GM12865 (cell line): ENCODE measurements around the gene COL5A2.

Experiments
- DNase-seq: peaks from one replicate; pipeline ENCODE4 v3.0.0; 2010; ENCODE audit warnings: low read depth
- H3K4me3 ChIP-seq: 2 replicates; pipeline ENCODE4 v1.5.1; 2011; ENCODE audit warnings: mild to moderate bottlenecking, low read depth, low read length, control low read depth
- TF ChIP-seq, protein P1 (sequence below): IDR thresholded peaks from 2 replicates; pipeline ENCODE4 v1.5.1; 2011; ENCODE audit warnings: low read length, control low read depth, low read depth, inconsistent platforms; ENCODE audit not compliant: insufficient read depth; ENCODE audit errors: missing control alignments

The COL5A2 gene

DNA sequence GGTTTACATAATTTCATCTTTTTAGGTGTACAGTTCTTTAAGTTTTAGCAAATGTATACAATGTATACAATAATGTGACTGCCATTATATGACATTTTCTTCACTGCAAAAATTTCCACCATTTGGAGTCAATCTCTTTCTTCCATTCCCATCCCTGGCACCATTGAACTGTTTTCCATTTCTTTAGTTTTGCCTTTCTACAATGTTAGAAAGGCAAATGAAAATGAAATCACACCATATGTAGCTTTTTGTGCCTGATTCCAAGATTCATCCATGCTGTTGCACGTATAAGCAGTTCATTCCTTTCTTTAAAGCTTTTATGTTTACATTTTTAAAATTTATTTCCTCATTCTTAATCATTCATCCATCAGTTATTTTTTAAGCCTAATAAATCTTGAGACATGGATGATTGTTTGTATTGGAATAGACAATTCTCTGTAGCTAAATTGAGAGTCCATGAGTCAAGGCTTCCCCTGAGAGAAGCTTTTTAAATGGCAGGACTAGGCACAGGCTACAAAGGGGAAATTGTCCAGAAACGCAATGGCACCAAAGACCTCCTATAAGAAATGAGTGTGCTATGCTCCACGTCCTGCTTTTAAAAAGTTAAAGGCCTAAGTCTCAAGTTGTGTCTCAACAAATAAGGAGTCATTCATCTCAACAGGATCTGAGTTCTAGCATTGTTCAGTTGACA, 8.7 kb upstream of the COL5A2 start:
- no peak overlapping the region for H3K4me3 ChIP-seq
- TF ChIP-seq, protein P1, sequence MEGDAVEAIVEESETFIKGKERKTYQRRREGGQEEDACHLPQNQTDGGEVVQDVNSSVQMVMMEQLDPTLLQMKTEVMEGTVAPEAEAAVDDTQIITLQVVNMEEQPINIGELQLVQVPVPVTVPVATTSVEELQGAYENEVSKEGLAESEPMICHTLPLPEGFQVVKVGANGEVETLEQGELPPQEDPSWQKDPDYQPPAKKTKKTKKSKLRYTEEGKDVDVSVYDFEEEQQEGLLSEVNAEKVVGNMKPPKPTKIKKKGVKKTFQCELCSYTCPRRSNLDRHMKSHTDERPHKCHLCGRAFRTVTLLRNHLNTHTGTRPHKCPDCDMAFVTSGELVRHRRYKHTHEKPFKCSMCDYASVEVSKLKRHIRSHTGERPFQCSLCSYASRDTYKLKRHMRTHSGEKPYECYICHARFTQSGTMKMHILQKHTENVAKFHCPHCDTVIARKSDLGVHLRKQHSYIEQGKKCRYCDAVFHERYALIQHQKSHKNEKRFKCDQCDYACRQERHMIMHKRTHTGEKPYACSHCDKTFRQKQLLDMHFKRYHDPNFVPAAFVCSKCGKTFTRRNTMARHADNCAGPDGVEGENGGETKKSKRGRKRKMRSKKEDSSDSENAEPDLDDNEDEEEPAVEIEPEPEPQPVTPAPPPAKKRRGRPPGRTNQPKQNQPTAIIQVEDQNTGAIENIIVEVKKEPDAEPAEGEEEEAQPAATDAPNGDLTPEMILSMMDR: no peak
- DNase-seq: no peak

DNA sequence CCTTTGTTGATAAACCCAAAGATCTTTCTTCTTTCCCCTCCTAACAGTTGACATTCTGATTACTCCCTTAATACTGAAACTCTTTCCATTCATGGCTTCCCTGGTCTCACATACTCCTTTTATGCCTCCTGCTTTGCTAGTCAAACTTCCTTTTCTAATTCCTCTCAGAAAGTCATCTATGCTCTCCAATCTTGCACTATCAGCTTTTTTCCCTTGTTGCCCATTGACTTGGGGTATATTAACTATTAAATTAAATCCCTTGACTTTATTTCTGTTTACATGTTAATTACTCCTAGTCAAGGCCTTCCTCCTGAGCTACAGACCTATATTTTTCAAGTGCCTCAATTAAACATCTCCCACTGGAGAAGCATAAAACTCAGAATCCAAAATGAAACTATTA, 3.6 kb upstream of the COL5A2 start:
- TF ChIP-seq, protein P1: no peak
- DNase-seq: no peak
- no peak overlapping the region for H3K4me3 ChIP-seq

DNA sequence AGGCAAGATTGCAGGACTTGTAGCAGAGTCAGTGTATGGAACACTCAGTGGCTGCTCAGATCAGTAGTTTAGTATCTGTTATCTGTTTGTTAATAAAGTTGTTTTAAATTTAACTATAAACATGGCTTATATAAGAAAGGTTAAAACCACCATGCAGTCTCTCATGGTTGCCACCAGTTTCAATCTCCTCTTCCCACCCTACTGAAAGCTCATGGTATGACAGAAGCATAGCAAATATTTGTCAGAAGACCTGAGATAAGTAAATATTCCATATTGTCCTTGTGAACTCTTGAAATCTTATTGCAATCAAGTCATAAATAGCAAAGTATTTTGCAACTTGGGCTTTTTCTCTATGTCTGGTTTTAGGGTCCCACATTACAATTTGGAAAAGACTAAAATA, 2.1 kb upstream of the COL5A2 start:
- TF ChIP-seq, protein P1: no peak
- DNase-seq: no peak
- no peak overlapping the region for H3K4me3 ChIP-seq

DNA sequence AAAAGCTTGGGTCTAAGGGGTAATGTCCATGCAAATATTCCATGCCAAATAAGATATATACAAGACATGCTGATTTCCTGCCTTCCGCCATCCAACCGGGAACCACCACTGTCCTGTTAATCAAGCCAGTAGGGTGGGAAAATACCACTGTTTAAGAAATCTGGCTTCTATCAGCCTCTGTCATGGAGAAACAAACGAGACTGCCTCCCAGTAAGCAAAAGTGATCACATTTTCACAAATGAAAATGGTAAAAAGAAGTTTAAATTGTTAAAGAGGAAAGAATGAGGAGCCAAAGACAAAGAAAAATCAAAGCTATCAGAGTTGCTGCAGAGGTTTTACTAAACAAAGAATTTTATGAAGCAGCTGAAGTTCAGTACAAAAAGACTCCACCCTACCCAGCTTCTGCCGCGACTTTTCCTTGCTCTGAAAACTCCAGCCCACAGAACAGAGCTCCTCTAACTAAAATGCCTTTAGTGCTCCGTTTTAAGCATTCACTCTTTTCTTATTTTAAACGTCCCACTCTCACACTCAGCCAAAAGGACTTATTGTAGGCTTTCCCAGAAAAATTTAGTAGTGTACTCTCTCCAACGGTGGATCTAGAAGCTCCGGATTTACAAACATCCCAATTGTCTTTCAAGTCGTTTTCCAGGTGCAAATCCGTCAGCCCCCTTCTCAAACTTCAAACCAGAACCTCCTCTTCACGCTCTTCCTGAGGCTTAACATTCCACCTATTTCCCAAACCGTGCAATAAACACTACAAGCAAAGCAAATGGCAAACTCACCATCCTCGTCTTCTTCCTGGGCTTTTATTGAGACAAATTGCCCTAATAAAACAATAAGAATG, 613 bp downstream of the COL5A2 start:
- TF ChIP-seq, protein P1: no peak
- no peak for DNase-seq
- no peak overlapping the region for H3K4me3 ChIP-seq

DNA sequence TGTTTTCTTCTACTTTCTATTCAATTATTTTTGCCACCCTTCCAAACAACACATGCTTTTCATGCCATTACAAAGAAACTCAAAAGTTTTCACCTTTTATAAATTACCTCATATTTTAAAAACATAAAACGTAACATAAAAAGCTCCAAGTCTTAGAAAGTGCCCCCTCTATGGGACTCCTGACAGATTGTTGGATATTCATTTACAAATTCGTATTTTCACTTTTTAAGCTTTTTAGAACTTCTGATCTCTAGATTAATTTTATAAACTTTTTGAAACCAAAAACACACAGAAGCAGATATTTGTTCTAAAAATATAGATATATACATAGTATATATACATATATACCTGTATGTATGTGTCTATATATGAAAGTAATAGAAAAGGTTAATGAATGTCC, 1.5 kb downstream of the COL5A2 start:
- DNase-seq: no peak
- no peak overlapping the region for H3K4me3 ChIP-seq
- TF ChIP-seq, protein P1: no peak

DNA sequence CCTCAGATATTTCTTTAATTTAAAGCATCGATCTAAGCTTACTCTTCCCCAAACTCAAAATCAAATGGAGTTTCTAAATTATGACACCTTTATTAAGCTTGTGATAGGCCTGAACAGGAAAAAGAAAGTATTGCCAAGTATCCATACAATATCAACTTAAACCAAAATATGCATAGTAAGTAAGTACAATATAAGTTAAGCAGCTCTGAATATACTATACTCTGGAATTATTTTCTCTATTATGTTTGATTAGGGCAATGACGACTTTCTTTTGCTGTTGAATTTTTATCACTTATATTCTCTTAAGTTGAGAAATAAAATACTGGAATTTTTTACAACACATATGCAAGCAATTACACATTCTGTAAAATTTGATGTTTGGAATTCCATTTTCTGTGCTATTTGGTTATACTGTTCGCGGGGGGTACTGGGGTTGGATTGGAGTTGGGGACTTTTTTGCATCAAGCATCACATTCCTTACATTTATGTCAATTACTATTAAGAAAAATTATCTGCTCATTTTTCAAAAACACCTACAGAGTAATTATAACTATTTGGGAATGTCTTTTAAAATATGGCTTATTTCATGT, 2.2 kb downstream of the COL5A2 start:
- TF ChIP-seq, protein P1: no peak
- DNase-seq: no peak
- H3K4me3 ChIP-seq: no peak overlapping the region
